BLaER1 (cell line): ENCODE results near the gene ZC3H4.
"Not testable (repeated sequence)": the region's sequence is repeated elsewhere in the genome, so short reads cannot be mapped to it uniquely, and the experiment has no call there.

Source experiments
- H3K27ac ChIP-seq: shearing (Covaris generic); formaldehyde crosslinking; 2 replicates; pipeline ENCODE4 v1.8.1; 2022
- H3K27me3 ChIP-seq: shearing (Covaris generic); formaldehyde crosslinking; 2 replicates; pipeline ENCODE4 v1.8.1; 2022
- H3K36me3 ChIP-seq: shearing (Covaris generic); formaldehyde crosslinking; 2 replicates; pipeline ENCODE4 v1.8.1; 2022
- H3K4me1 ChIP-seq: shearing (Covaris generic); formaldehyde crosslinking; 2 replicates; pipeline ENCODE4 v1.8.1; 2022
- H3K4me2 ChIP-seq: shearing (Covaris generic); formaldehyde crosslinking; 2 replicates; pipeline ENCODE4 v1.8.1; 2022
- H3K4me3 ChIP-seq: shearing (Covaris generic); formaldehyde crosslinking; 2 replicates; pipeline ENCODE4 v1.8.1; 2022
- H3K9ac ChIP-seq: shearing (Covaris generic); formaldehyde crosslinking; 2 replicates; pipeline ENCODE4 v1.8.1; 2022
- H3K9me3 ChIP-seq: shearing (Covaris generic); formaldehyde crosslinking; 2 replicates; pipeline ENCODE4 v1.8.1; 2022
- H4K20me1 ChIP-seq: shearing (Covaris generic); formaldehyde crosslinking; 2 replicates; pipeline ENCODE4 v1.8.1; 2022
- Cebpa-rat ChIP-seq: shearing (Covaris generic); IDR thresholded peaks from 2 replicates; pipeline ENCODE4 v1.8.1; 2022

The ZC3H4 gene

GRCh38 chr19:47152632-47153031 lies 39.1 kb upstream of the ZC3H4 start:
- TF ChIP-seq Cebpa-rat = no peak
- Histone ChIP-seq H3K9ac (no peak overlapping the region), H3K4me1 (peaks cover 30% of the 10 kb centered on the region), H3K4me3 (no peak overlapping the region), H4K20me1 (peaks cover 97% of the 10 kb centered on the region), H3K9me3 (no peaks in the 10 kb centered on the region), H3K4me2 (no peak overlapping the region), H3K27ac (no peak overlapping the region; the same call in 1 of the 2 replicates), H3K36me3 (peaks cover 95% of the 10 kb centered on the region), H3K27me3 (no peaks in the 10 kb centered on the region)

GRCh38 chr19:47152205-47152604 lies 38.6 kb upstream of the ZC3H4 start:
- Histone ChIP-seq H3K4me1 (peaks cover 26% of the 10 kb centered on the region), H3K4me2 (no peak overlapping the region), H3K27me3 (no peaks in the 10 kb centered on the region), H3K9me3 (no peaks in the 10 kb centered on the region), H3K27ac (no peak overlapping the region), H3K36me3 (peaks cover 95% of the 10 kb centered on the region), H3K9ac (0 out of 2 replicates have a peak overlapping the region, but pooled peaks have one; percentile 32), H3K4me3 (no peak overlapping the region), H4K20me1 (peaks cover 97% of the 10 kb centered on the region)
- TF ChIP-seq Cebpa-rat = no peak

GRCh38 chr19:47151627-47152026 lies 38.1 kb upstream of the ZC3H4 start:
- H3K4me3 ChIP-seq = no peak overlapping the region
- H3K4me1 ChIP-seq = peaks cover 20% of the 10 kb centered on the region
- no peak for TF ChIP-seq Cebpa-rat
- H3K27me3 ChIP-seq = no peaks in the 10 kb centered on the region
- 0 out of 2 replicates have a peak overlapping the region, but pooled peaks have one; percentile 32 for H3K9ac ChIP-seq
- no peaks in the 10 kb centered on the region for H3K9me3 ChIP-seq
- H3K27ac ChIP-seq = no peak overlapping the region
- no peak overlapping the region for H3K4me2 ChIP-seq
- H3K36me3 ChIP-seq = peaks cover 99% of the 10 kb centered on the region
- peaks cover 97% of the 10 kb centered on the region for H4K20me1 ChIP-seq

GRCh38 chr19:47146920-47147319 lies 33.3 kb upstream of the ZC3H4 start:
- no peak overlapping the region for H3K9ac ChIP-seq
- peaks cover 99% of the 10 kb centered on the region for H3K36me3 ChIP-seq
- H3K27ac ChIP-seq = no peak overlapping the region
- no peaks in the 10 kb centered on the region for H3K27me3 ChIP-seq
- peaks cover 24% of the 10 kb centered on the region for H3K4me1 ChIP-seq
- H4K20me1 ChIP-seq = peaks cover 100% of the 10 kb centered on the region
- TF ChIP-seq Cebpa-rat = no peak
- H3K9me3 ChIP-seq = no peaks in the 10 kb centered on the region
- H3K4me3 ChIP-seq = no peak overlapping the region
- no peak overlapping the region for H3K4me2 ChIP-seq

GRCh38 chr19:47145639-47146486 lies 32.3 kb upstream of the ZC3H4 start:
- no peaks in the 10 kb centered on the region for H3K9me3 ChIP-seq
- no peak overlapping the region for H3K27ac ChIP-seq
- H3K4me2 ChIP-seq = peak overlapping the region; percentile 39
- H4K20me1 ChIP-seq = peaks cover 100% of the 10 kb centered on the region
- TF ChIP-seq Cebpa-rat = no peak; the same call in 1 of the 2 replicates
- peaks cover 98% of the 10 kb centered on the region for H3K36me3 ChIP-seq
- peaks cover 35% of the 10 kb centered on the region for H3K4me1 ChIP-seq
- H3K27me3 ChIP-seq = no peaks in the 10 kb centered on the region
- H3K4me3 ChIP-seq = no peak overlapping the region
- no peak overlapping the region; the same call in 1 of the 2 replicates for H3K9ac ChIP-seq

- H3K36me3 ChIP-seq = peaks cover 96% of the 10 kb centered on the region
- no peak overlapping the region for H3K4me2 ChIP-seq
- no peaks in the 10 kb centered on the region for H3K27me3 ChIP-seq
- no peak overlapping the region for H3K9ac ChIP-seq
- H4K20me1 ChIP-seq = peaks cover 100% of the 10 kb centered on the region
- no peaks in the 10 kb centered on the region for H3K9me3 ChIP-seq
- 0 out of 2 replicates have a peak, but pooled peaks have one; percentile 2 for TF ChIP-seq Cebpa-rat
- H3K4me1 ChIP-seq = peaks cover 37% of the 10 kb centered on the region
- no peak overlapping the region for H3K4me3 ChIP-seq
- no peak overlapping the region for H3K27ac ChIP-seq
Measured at GRCh38 chr19:47144630-47145029, 31.1 kb upstream of the ZC3H4 start.

- TF ChIP-seq Cebpa-rat = no peak
- Histone ChIP-seq H4K20me1 (peaks cover 100% of the 10 kb centered on the region), H3K4me2 (no peak overlapping the region), H3K27me3 (no peaks in the 10 kb centered on the region), H3K27ac (no peak overlapping the region), H3K4me1 (peaks cover 37% of the 10 kb centered on the region), H3K4me3 (no peak overlapping the region), H3K9me3 (no peaks in the 10 kb centered on the region), H3K9ac (no peak overlapping the region), H3K36me3 (peaks cover 96% of the 10 kb centered on the region)
Measured at GRCh38 chr19:47143322-47144073, 29.9 kb upstream of the ZC3H4 start.

GRCh38 chr19:47142779-47143178 lies 29.2 kb upstream of the ZC3H4 start:
- H4K20me1 ChIP-seq = peaks cover 100% of the 10 kb centered on the region
- H3K4me3 ChIP-seq = no peak overlapping the region
- H3K36me3 ChIP-seq = peaks cover 96% of the 10 kb centered on the region
- peaks cover 37% of the 10 kb centered on the region for H3K4me1 ChIP-seq
- H3K27me3 ChIP-seq = no peaks in the 10 kb centered on the region
- no peak overlapping the region for H3K9ac ChIP-seq
- no peak for TF ChIP-seq Cebpa-rat
- H3K9me3 ChIP-seq = no peaks in the 10 kb centered on the region
- H3K4me2 ChIP-seq = no peak overlapping the region
- H3K27ac ChIP-seq = no peak overlapping the region

- Histone ChIP-seq H3K36me3 (peaks cover 97% of the 10 kb centered on the region), H3K4me1 (peaks cover 37% of the 10 kb centered on the region), H3K27ac (no peak overlapping the region), H3K27me3 (no peaks in the 10 kb centered on the region), H3K4me2 (no peak overlapping the region), H3K9me3 (no peaks in the 10 kb centered on the region), H4K20me1 (peaks cover 100% of the 10 kb centered on the region), H3K4me3 (no peak overlapping the region), H3K9ac (no peak overlapping the region)
- no peak for TF ChIP-seq Cebpa-rat
Measured at GRCh38 chr19:47141695-47142094, 28.1 kb upstream of the ZC3H4 start.

- H3K4me2 ChIP-seq, H3K27me3 ChIP-seq, H3K9me3 ChIP-seq, H3K27ac ChIP-seq, H3K4me3 ChIP-seq, H3K9ac ChIP-seq: not testable (repeated sequence)
- H3K4me1 ChIP-seq = peaks cover 33% of the 10 kb centered on the region
- peaks cover 97% of the 10 kb centered on the region for H3K36me3 ChIP-seq
- peaks cover 100% of the 10 kb centered on the region for H4K20me1 ChIP-seq
Measured at GRCh38 chr19:47141252-47141651, 27.7 kb upstream of the ZC3H4 start.
